DOHH2 (cell line): ENCODE measurements around the gene MS4A15.

ENCODE experiments used
- EZH2phosphoT487 ChIP-seq: fragments of 200-600 bp; sonication (generic); IDR thresholded peaks from 2 replicates; pipeline ENCODE4 v1.6.1; 2017; ENCODE audit warnings: borderline replicate concordance, mild to moderate bottlenecking, antibody characterized with exemption, low read length, moderate library complexity, mixed read lengths
- TF ChIP-seq, protein P1 (sequence below): fragments of 200-600 bp; sonication (generic); IDR thresholded peaks from one replicate; pipeline ENCODE4 v1.5.1; 2014; ENCODE audit warnings: antibody characterized with exemption, mild to moderate bottlenecking, low read depth, low read length; ENCODE audit not compliant: poor library complexity, severe bottlenecking

DNA sequence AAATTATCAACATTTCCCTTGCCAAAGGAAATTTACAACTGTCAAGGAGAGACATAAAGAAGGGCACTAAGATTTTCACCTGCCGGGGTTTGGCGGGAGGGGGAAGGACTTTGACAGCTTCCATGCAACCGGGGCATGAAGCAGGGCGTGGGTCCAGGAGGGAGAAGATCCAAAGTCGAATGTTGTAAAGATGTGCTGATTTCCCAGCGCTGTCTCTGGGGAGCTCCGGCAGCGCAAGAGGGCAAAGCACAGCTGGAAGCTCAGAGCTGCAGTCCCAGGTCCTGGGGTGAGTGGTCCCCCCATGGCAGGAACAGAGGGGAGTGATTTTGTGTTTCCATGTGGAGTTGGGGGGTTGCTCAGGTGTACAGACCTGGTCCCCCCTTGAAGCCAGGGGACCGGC is 28.5 kb downstream of the MS4A15 start, which contains the start of gene MS4A10:
- TF ChIP-seq, protein P1, sequence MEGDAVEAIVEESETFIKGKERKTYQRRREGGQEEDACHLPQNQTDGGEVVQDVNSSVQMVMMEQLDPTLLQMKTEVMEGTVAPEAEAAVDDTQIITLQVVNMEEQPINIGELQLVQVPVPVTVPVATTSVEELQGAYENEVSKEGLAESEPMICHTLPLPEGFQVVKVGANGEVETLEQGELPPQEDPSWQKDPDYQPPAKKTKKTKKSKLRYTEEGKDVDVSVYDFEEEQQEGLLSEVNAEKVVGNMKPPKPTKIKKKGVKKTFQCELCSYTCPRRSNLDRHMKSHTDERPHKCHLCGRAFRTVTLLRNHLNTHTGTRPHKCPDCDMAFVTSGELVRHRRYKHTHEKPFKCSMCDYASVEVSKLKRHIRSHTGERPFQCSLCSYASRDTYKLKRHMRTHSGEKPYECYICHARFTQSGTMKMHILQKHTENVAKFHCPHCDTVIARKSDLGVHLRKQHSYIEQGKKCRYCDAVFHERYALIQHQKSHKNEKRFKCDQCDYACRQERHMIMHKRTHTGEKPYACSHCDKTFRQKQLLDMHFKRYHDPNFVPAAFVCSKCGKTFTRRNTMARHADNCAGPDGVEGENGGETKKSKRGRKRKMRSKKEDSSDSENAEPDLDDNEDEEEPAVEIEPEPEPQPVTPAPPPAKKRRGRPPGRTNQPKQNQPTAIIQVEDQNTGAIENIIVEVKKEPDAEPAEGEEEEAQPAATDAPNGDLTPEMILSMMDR, result no peak
- TF ChIP-seq EZH2phosphoT487, result no peak
